PC-9 (cell line): Measurements from ENCODE around the gene RHBDD2. TPM values are rescaled to one million over a fixed set of nuclear protein-coding genes. Genes with fewer than 3 reads are reported as not detected.

Experiments
- BruUV-seq: library from RNA; stranded (reverse); fragments of 400-500 nt; replicated peaks from 2 replicates; lab custom pipeline; 2021; lab: Mats Ljungman, UMichigan
- CTCF ChIA-PET: fragments of 300-600 bp; sonication (Branson Sonifier 250); formaldehyde crosslinking; loops from one replicate; lab custom pipeline; 2022; ENCODE audit warnings: antibody characterized with exemption; lab: Charles Lee
- POLR2A ChIA-PET: fragments of 300-600 bp; sonication (Branson Sonifier 250); formaldehyde crosslinking; loops from one replicate; lab custom pipeline; 2022; ENCODE audit warnings: antibody characterized with exemption; ENCODE audit not compliant: unreplicated experiment; lab: Charles Lee
- DNase-seq, 2 experiments: peaks; one replicate each; pipeline versions ENCODE4 v3.0.0 to v3.0.0-alpha.2; 2015 to 2022; ENCODE audit warnings: mixed read lengths in 1 of 2
- H2AFZ ChIP-seq: fragments of 200-600 bp; sonication (generic); 2 replicates; pipeline ENCODE4 v1.8.1; 2017; ENCODE audit warnings: antibody characterized with exemption
- H3F3A ChIP-seq: fragments of 200-600 bp; sonication (generic); 2 replicates; pipeline ENCODE4 v1.8.1; 2017; ENCODE audit warnings: antibody characterized with exemption, mild to moderate bottlenecking, low read depth; ENCODE audit not compliant: insufficient read depth
- H3K27ac ChIP-seq: fragments of 200-600 bp; sonication (generic); 2 replicates; pipeline ENCODE4 v1.6.1; 2016; ENCODE audit warnings: mixed run types
- H3K27me3 ChIP-seq: fragments of 200-600 bp; sonication (generic); 2 replicates; pipeline ENCODE4 v1.6.1; 2016; ENCODE audit warnings: low read depth, mixed run types; ENCODE audit not compliant: insufficient read depth
- H3K36me3 ChIP-seq: fragments of 200-600 bp; sonication (generic); 2 replicates; pipeline ENCODE4 v1.6.1; 2016; ENCODE audit warnings: low read depth, mixed run types
- H3K4me1 ChIP-seq: fragments of 200-600 bp; sonication (generic); replicated peaks from 2 replicates; pipeline ENCODE4 v1.6.1; 2016; ENCODE audit warnings: mixed run types; ENCODE audit not compliant: insufficient read depth
- H3K4me2 ChIP-seq: fragments of 200-600 bp; sonication (generic); 2 replicates; pipeline ENCODE4 v1.6.1; 2017; ENCODE audit warnings: mixed run types
- H3K4me3 ChIP-seq: fragments of 200-600 bp; sonication (generic); 2 replicates; pipeline ENCODE4 v1.6.1; 2016; ENCODE audit warnings: mixed run types
- H3K79me2 ChIP-seq: fragments of 200-600 bp; sonication (generic); 2 replicates; pipeline ENCODE4 v1.6.1; 2017; ENCODE audit warnings: low read depth, mixed run types
- H3K9me2 ChIP-seq: fragments of 200-600 bp; sonication (generic); 2 replicates; pipeline ENCODE4 v1.8.1; 2017; ENCODE audit warnings: mild to moderate bottlenecking; ENCODE audit not compliant: insufficient read depth
- H3K9me3 ChIP-seq: fragments of 200-600 bp; sonication (generic); 2 replicates; pipeline ENCODE4 v1.8.1; 2016; ENCODE audit warnings: low read depth; ENCODE audit not compliant: insufficient read depth
- H4K20me1 ChIP-seq: fragments of 200-600 bp; sonication (generic); 2 replicates; pipeline ENCODE4 v1.8.1; 2017; ENCODE audit not compliant: insufficient read depth
- CTCF ChIP-seq: fragments of 200-600 bp; sonication (generic); conservative IDR thresholded peaks from 2 replicates; pipeline ENCODE4 v1.6.1; 2017; ENCODE audit warnings: mixed run types, antibody characterized with exemption, mild to moderate bottlenecking, moderate library complexity
- EZH2 ChIP-seq: fragments of 200-600 bp; sonication (generic); IDR thresholded peaks from 2 replicates; pipeline ENCODE4 v1.8.0; 2017; ENCODE audit warnings: antibody characterized with exemption, low read depth
- intact Hi-C: fragments of 100-400 bp; cut with micrococcal nuclease; formaldehyde crosslinking; loops from one replicate; pipeline ENCODE4 v1.10.0; 2022; ENCODE audit not compliant: unreplicated experiment
- total RNA-seq: library from RNA; stranded (reverse); gene quantifications from 2 replicates; pipeline ENCODE4 v1.2.3, GENCODE V29; 2021

RHBDD2 gene
- total RNA-seq, 1 experiment from 2014 or later = 71.7 TPM

- POLR2A ChIA-PET = no interaction called here
- Histone ChIP-seq H3K4me1 (peaks cover 9% of the 10 kb centered on the region; the same call in 1 of the 2 replicates), H3K9me2 (no peaks in the 10 kb centered on the region), H2AFZ (no peak overlapping the region), H3K27me3 (no peaks in the 10 kb centered on the region), H3K9me3 (no peaks in the 10 kb centered on the region), H3K36me3 (peaks cover 13% of the 10 kb centered on the region), H4K20me1 (no peaks in the 10 kb centered on the region), H3K4me2 (no peak overlapping the region), H3K79me2 (peaks cover 18% of the 10 kb centered on the region), H3F3A (peaks cover 3% of the 10 kb centered on the region; the same call in 1 of the 2 replicates), H3K4me3 (no peak overlapping the region), H3K27ac (no peak overlapping the region)
- TF ChIP-seq EZH2 (no peak), CTCF (no peak)
- intact Hi-C loops = no loop called here
- CTCF ChIA-PET = no interaction called here
- BruUV-seq = no TSS peak
- no peak for DNase-seq
These were observed 5.6 kb downstream of the RHBDD2 start for GRCh38 chr7:75884476-75884875.

GRCh38 chr7:75885036-75885435 is 6.2 kb downstream of the RHBDD2 start:
- H3K4me3 ChIP-seq = no peak overlapping the region
- H3K4me1 ChIP-seq = peaks cover 11% of the 10 kb centered on the region
- H3K9me2 ChIP-seq = no peaks in the 10 kb centered on the region
- H3K27ac ChIP-seq = no peak overlapping the region
- no peaks in the 10 kb centered on the region for H4K20me1 ChIP-seq
- BruUV-seq = no TSS peak
- H3K36me3 ChIP-seq = peaks cover 13% of the 10 kb centered on the region
- POLR2A ChIA-PET = interaction anchor here (0.5 kb wide), 1 partner anchor 30 kb away, joined by 4 read pairs; no protein-coding TSS in a partner anchor
- TF ChIP-seq CTCF (no peak), EZH2 (no peak)
- no peak overlapping the region for H2AFZ ChIP-seq
- intact Hi-C loops = no loop called here
- CTCF ChIA-PET = interaction anchor here (0.7 kb wide), 1 partner anchor 267 kb away, joined by 3 read pairs; no protein-coding TSS in a partner anchor
- no peak for DNase-seq
- H3F3A ChIP-seq = peaks cover 3% of the 10 kb centered on the region; the same call in 1 of the 2 replicates
- H3K9me3 ChIP-seq = no peaks in the 10 kb centered on the region
- H3K4me2 ChIP-seq = no peak overlapping the region
- H3K79me2 ChIP-seq = peaks cover 12% of the 10 kb centered on the region
- no peaks in the 10 kb centered on the region for H3K27me3 ChIP-seq

GRCh38 chr7:75887669-75888369 is 9.0 kb downstream of the RHBDD2 start:
- Histone ChIP-seq H3K79me2 (no peaks in the 10 kb centered on the region), H3K9me3 (no peaks in the 10 kb centered on the region), H3K27ac (no peak overlapping the region), H3K4me1 (peaks cover 30% of the 10 kb centered on the region), H2AFZ (no peak overlapping the region), H3K36me3 (peaks cover 8% of the 10 kb centered on the region), H3K4me3 (no peak overlapping the region), H3K9me2 (no peaks in the 10 kb centered on the region), H4K20me1 (no peaks in the 10 kb centered on the region), H3F3A (peaks cover 24% of the 10 kb centered on the region), H3K27me3 (no peaks in the 10 kb centered on the region), H3K4me2 (no peak overlapping the region)
- no peak for DNase-seq
- CTCF ChIA-PET = no interaction called here
- intact Hi-C loops = no loop called here
- TF ChIP-seq EZH2 (no peak), CTCF (no peak)
- BruUV-seq = no TSS peak
- POLR2A ChIA-PET = no interaction called here
